GM12892 (cell line): ENCODE results near the gene TRPM4.

Source experiments
- POLR2A ChIP-seq: IDR thresholded peaks from 2 replicates; pipeline ENCODE4 v1.6.1; 2011; ENCODE audit warnings: low read depth, low read length, control low read depth
- POLR2AphosphoS5 ChIP-seq: IDR thresholded peaks from 2 replicates; pipeline ENCODE4 v1.6.1; 2011; ENCODE audit warnings: low read depth, low read length, control low read depth
- TAF1 ChIP-seq: IDR thresholded peaks from 2 replicates; pipeline ENCODE4 v1.6.1; 2011; ENCODE audit warnings: low read depth, mild to moderate bottlenecking, control low read depth, low read length, borderline replicate concordance

DNA sequence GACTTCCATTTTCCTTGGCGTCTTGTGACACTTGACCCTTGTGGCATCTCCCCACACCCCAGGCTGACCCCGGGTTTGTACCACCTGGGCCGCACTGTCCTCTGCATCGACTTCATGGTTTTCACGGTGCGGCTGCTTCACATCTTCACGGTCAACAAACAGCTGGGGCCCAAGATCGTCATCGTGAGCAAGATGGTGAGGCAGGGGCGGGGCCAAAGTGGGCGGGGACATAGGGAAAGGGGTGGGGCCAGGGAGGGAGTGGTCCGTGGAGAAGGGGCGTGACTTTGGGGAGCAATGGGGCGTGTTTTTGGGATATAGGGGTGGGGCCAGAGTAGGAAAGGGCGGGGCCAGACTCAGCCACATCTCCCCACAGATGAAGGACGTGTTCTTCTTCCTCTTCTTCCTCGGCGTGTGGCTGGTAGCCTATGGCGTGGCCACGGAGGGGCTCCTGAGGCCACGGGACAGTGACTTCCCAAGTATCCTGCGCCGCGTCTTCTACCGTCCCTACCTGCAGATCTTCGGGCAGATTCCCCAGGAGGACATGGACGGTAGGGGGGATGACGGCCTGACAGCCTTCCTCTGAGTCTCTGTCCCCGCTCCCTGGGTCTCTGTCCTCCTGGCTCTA is 42.8 kb downstream of the TRPM4 start:
- TF ChIP-seq POLR2AphosphoS5 (no peak), TAF1 (no peak), POLR2A (no peak)
